ENCODE measurements around the gene CATSPERZ.

DNA sequence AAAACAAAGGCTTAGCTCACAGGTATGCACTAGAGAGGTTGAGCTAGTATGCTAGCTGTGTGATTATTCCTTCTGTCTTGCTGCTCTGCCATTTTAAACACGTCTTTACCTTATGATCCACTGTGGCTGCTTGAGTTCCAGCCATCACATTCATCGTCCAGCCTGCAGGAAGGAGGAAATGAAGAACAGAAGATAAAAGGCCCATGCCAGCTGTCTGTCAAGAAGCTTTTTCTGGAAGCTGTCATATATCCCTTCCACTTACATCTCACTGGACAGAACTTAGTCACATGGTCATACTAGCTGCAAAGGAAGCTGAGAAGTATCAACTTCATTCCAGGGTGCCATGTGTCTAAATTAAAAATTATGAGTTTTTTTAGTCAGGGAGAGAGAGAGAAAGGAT lies 27.2 kb downstream of the CATSPERZ start:
- no peak for TF ChIP-seq EP300 (IDR thresholded peaks at IDR 0.05)
- TF ChIP-seq, protein P1, sequence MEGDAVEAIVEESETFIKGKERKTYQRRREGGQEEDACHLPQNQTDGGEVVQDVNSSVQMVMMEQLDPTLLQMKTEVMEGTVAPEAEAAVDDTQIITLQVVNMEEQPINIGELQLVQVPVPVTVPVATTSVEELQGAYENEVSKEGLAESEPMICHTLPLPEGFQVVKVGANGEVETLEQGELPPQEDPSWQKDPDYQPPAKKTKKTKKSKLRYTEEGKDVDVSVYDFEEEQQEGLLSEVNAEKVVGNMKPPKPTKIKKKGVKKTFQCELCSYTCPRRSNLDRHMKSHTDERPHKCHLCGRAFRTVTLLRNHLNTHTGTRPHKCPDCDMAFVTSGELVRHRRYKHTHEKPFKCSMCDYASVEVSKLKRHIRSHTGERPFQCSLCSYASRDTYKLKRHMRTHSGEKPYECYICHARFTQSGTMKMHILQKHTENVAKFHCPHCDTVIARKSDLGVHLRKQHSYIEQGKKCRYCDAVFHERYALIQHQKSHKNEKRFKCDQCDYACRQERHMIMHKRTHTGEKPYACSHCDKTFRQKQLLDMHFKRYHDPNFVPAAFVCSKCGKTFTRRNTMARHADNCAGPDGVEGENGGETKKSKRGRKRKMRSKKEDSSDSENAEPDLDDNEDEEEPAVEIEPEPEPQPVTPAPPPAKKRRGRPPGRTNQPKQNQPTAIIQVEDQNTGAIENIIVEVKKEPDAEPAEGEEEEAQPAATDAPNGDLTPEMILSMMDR (IDR thresholded peaks at IDR 0.05): no peak

Data from ovary (tissue), 3 donors.